GM04503 (cell line): ENCODE results near the gene STRADB.
"Not testable (repeated sequence)": the region's sequence is repeated elsewhere in the genome, so short reads cannot be mapped to it uniquely, and the experiment has no call there.

Experiments
- DNase-seq: peaks from one replicate; pipeline ENCODE4 v3.0.0-alpha.2; 2012; ENCODE audit warnings: low read depth

The STRADB gene

GRCh38 chr2:201451292-201452057 is at the start of gene STRADB, which contains the start of gene TRAK2:
Gene STRADB, plus strand, starts transcription at chr2:201451740. Its CDS starts 3,101 bp downstream, at chr2:201454841.
Gene TRAK2, minus strand, starts transcription at chr2:201451458. Its CDS starts 30,951 bp downstream, at chr2:201420507.
- peak; percentile 75 for DNase-seq

GRCh38 chr2:201401815-201402214 is 49.7 kb upstream of the STRADB start:
- no peak for DNase-seq

GRCh38 chr2:201402651-201403562 is 48.6 kb upstream of the STRADB start:
- DNase-seq = no peak

GRCh38 chr2:201403880-201404279 is 47.7 kb upstream of the STRADB start:
- no peak for DNase-seq

GRCh38 chr2:201404699-201405280 is 46.8 kb upstream of the STRADB start:
- no peak for DNase-seq

- peak; percentile 63 for DNase-seq
These were observed 45.4 kb upstream of the STRADB start for GRCh38 chr2:201406077-201406662.

- DNase-seq = no peak
These were observed 44.3 kb upstream of the STRADB start for GRCh38 chr2:201407265-201407664.

GRCh38 chr2:201408931-201409330 is 42.6 kb upstream of the STRADB start:
- no peak for DNase-seq

GRCh38 chr2:201411421-201411820 is 40.1 kb upstream of the STRADB start:
- peak; percentile 63 for DNase-seq

- DNase-seq = no peak
These were observed 38.4 kb upstream of the STRADB start for GRCh38 chr2:201413143-201413542.

GRCh38 chr2:201413552-201413951 is 38.0 kb upstream of the STRADB start:
- DNase-seq = no peak

GRCh38 chr2:201414099-201415023 is 37.2 kb upstream of the STRADB start:
- DNase-seq = no peak

- no peak for DNase-seq
These were observed 36.4 kb upstream of the STRADB start for GRCh38 chr2:201415149-201415548.

- DNase-seq = no peak
These were observed 32.4 kb upstream of the STRADB start for GRCh38 chr2:201419057-201419635.

- no peak for DNase-seq
These were observed 31.6 kb upstream of the STRADB start for GRCh38 chr2:201419986-201420385.

- DNase-seq = no peak
These were observed 31.0 kb upstream of the STRADB start for GRCh38 chr2:201420442-201421113.

GRCh38 chr2:201425952-201426351 is 25.6 kb upstream of the STRADB start:
- DNase-seq = no peak

- DNase-seq = not testable (repeated sequence)
These were observed 23.2 kb upstream of the STRADB start for GRCh38 chr2:201428366-201428765.

GRCh38 chr2:201429835-201430234 is 21.7 kb upstream of the STRADB start:
- DNase-seq = not testable (repeated sequence)

GRCh38 chr2:201430322-201430721 is 21.2 kb upstream of the STRADB start:
- not testable (repeated sequence) for DNase-seq
